Natural killer cell (primary cell): ENCODE data around the gene RALGPS1. TPM values are rescaled to one million over a fixed set of nuclear protein-coding genes. Genes with fewer than 3 reads are reported as not detected.

ENCODE experiments used
- ATAC-seq, 3 donors: fragments of 150-1000 bp in 2 of 3; fragments of 200-7000 bp in 1 of 3; cut with Tn5 transposase; 1 replicate in 1 of 3; 2 replicates in 2 of 3; pipeline ENCODE4 v1.10.0; 2021; ENCODE audit warnings: mild to moderate bottlenecking in 2 of 3, moderate library complexity in 2 of 3
- DNase-seq, 2 donors: peaks; one replicate each; pipeline versions ENCODE4 v3.0.0 to v3.0.0-alpha.2; 2013 to 2021; ENCODE audit warnings: mixed read lengths in 1 of 2
- H3K27ac ChIP-seq: one replicate; pipeline ENCODE4 v1.5.1; 2013; ENCODE audit warnings: mild to moderate bottlenecking, low read length
- H3K27me3 ChIP-seq: one replicate; pipeline ENCODE4 v1.6.1; 2013; ENCODE audit warnings: low read length; ENCODE audit not compliant: control insufficient read depth, insufficient read depth
- H3K36me3 ChIP-seq: one replicate; pipeline ENCODE4 v1.6.1; 2013; ENCODE audit warnings: low read length; ENCODE audit not compliant: control insufficient read depth, insufficient read depth
- H3K4me1 ChIP-seq: one replicate; pipeline ENCODE4 v1.6.1; 2013; ENCODE audit warnings: low read length; ENCODE audit not compliant: control insufficient read depth, insufficient read depth
- H3K4me3 ChIP-seq: one replicate; pipeline ENCODE4 v1.5.1; 2013; ENCODE audit warnings: low read length
- H3K9me3 ChIP-seq: one replicate; pipeline ENCODE4 v1.6.1; 2013; ENCODE audit warnings: low read length; ENCODE audit not compliant: control insufficient read depth, insufficient read depth
- H3K27ac Mint-ChIP-seq, 2 donors: one replicate each; pipeline ENCODE4 v1.8.0; 2022; ENCODE audit warnings: mild to moderate bottlenecking in 2 of 2, mixed read lengths in 2 of 2, moderate library complexity in 1 of 2
- H3K27me3 Mint-ChIP-seq, 2 donors: one replicate each; pipeline ENCODE4 v1.8.0; 2022; ENCODE audit warnings: low read depth in 2 of 2, mixed read lengths in 2 of 2
- H3K36me3 Mint-ChIP-seq: one replicate; pipeline ENCODE4 v1.8.0; 2022; ENCODE audit warnings: mixed read lengths
- H3K4me1 Mint-ChIP-seq, 2 donors: one replicate each; pipeline ENCODE4 v1.8.0; 2022; ENCODE audit warnings: mixed read lengths in 2 of 2
- H3K4me3 Mint-ChIP-seq: one replicate; pipeline ENCODE4 v1.8.0; 2022; ENCODE audit warnings: mild to moderate bottlenecking, moderate library complexity, mixed read lengths
- H3K9me3 Mint-ChIP-seq, 2 donors: one replicate each; pipeline ENCODE4 v1.8.0; 2022; ENCODE audit warnings: mixed read lengths in 2 of 2
- CTCF ChIP-seq: fragments of 200-600 bp; IDR thresholded peaks from one replicate; pipeline ENCODE4 v1.8.0; 2022; ENCODE audit warnings: antibody characterized with exemption
- WGBS: methylation state at CpG from one replicate; pipeline ENCODE4 v1.1.7; 2013; ENCODE audit warnings: missing lambda C conversion rate; ENCODE audit not compliant: insufficient coverage; 5-methylcytosine and 5-hydroxymethylcytosine counted together
- intact Hi-C: fragments of 100-400 bp; cut with micrococcal nuclease; formaldehyde crosslinking; loops from one replicate; pipeline ENCODE4 v1.14.2; 2022
- total RNA-seq, 4 donors: library from RNA; stranded (reverse); fragments of 120-200 nt in 1 of 4; gene quantifications; one replicate each; pipeline versions ENCODE4 v1.2.3 to v1.2.4, GENCODE V29; 2013 to 2022

Gene RALGPS1
- total RNA-seq, 3 donors from 2014 or later (not counting 1 experiment from before 2014, with no cell fraction given) = 11.9 to 21.2 (median 13.2) TPM

- Histone ChIP-seq H3K36me3 (no peaks in the 10 kb centered on the region), H3K4me3 (no peak overlapping the region), H3K9me3 (no peaks in the 10 kb centered on the region), H3K27ac (no peak overlapping the region), H3K4me1 (no peaks in the 10 kb centered on the region), H3K27me3 (no peaks in the 10 kb centered on the region)
- H3K27ac Mint-ChIP-seq = no peak overlapping the region
- TF ChIP-seq CTCF = no peak
- no peak for ATAC-seq
- no peaks in the 10 kb centered on the region for H3K27me3 Mint-ChIP-seq
- peaks cover 0 to 4% of the 10 kb centered on the region in 2 donors for H3K4me1 Mint-ChIP-seq
- intact Hi-C loops = no loop called here
- DNase-seq = no peak
- 92% methylated on average over 4 of the region's 4 CpGs for WGBS
- H3K9me3 Mint-ChIP-seq = no peaks in the 10 kb centered on the region
- H3K36me3 Mint-ChIP-seq = no peaks in the 10 kb centered on the region
- H3K4me3 Mint-ChIP-seq = no peak overlapping the region
Observed at GRCh38 chr9:127035948-127036347, 121.4 kb downstream of the RALGPS1 start.

- Mint-ChIP-seq H3K27me3 (no peaks in the 10 kb centered on the region), H3K36me3 (no peaks in the 10 kb centered on the region), H3K4me3 (no peak overlapping the region), H3K4me1 (peaks cover 0 to 4% of the 10 kb centered on the region in 2 donors), H3K9me3 (no peaks in the 10 kb centered on the region), H3K27ac (no peak overlapping the region)
- ATAC-seq = no peak
- H3K9me3 ChIP-seq = no peaks in the 10 kb centered on the region
- no peaks in the 10 kb centered on the region for H3K4me1 ChIP-seq
- WGBS = 100% methylated on average over 2 of the region's 2 CpGs
- TF ChIP-seq CTCF = no peak
- no peak overlapping the region for H3K27ac ChIP-seq
- intact Hi-C loops = no loop called here
- DNase-seq = no peak
- no peak overlapping the region for H3K4me3 ChIP-seq
- no peaks in the 10 kb centered on the region for H3K36me3 ChIP-seq
- H3K27me3 ChIP-seq = no peaks in the 10 kb centered on the region
Observed at GRCh38 chr9:127036437-127036836, 121.9 kb downstream of the RALGPS1 start.

GRCh38 chr9:127038531-127038930 lies 123.9 kb downstream of the RALGPS1 start:
- Mint-ChIP-seq H3K9me3 (no peaks in the 10 kb centered on the region), H3K4me1 (peaks cover 0 to 4% of the 10 kb centered on the region in 2 donors), H3K4me3 (no peak overlapping the region), H3K36me3 (no peaks in the 10 kb centered on the region), H3K27me3 (no peaks in the 10 kb centered on the region), H3K27ac (no peak overlapping the region)
- H3K36me3 ChIP-seq = no peaks in the 10 kb centered on the region
- H3K27ac ChIP-seq = no peak overlapping the region
- no peaks in the 10 kb centered on the region for H3K27me3 ChIP-seq
- ATAC-seq (no peak), DNase-seq (no peak)
- no peak for TF ChIP-seq CTCF
- H3K9me3 ChIP-seq = no peaks in the 10 kb centered on the region
- H3K4me1 ChIP-seq = no peaks in the 10 kb centered on the region
- intact Hi-C loops = no loop called here
- H3K4me3 ChIP-seq = no peak overlapping the region
- 94% methylated on average over 4 of the region's 5 CpGs for WGBS

- Histone ChIP-seq H3K4me1 (no peaks in the 10 kb centered on the region), H3K9me3 (no peaks in the 10 kb centered on the region), H3K4me3 (no peak overlapping the region), H3K27ac (no peak overlapping the region), H3K36me3 (no peaks in the 10 kb centered on the region), H3K27me3 (no peaks in the 10 kb centered on the region)
- ATAC-seq (no peak), DNase-seq (no peak)
- H3K27me3 Mint-ChIP-seq = no peaks in the 10 kb centered on the region
- 86% methylated on average over 2 of the region's 2 CpGs for WGBS
- intact Hi-C loops = no loop called here
- H3K27ac Mint-ChIP-seq = no peak overlapping the region
- no peaks in the 10 kb centered on the region for H3K36me3 Mint-ChIP-seq
- peaks cover 0 to 4% of the 10 kb centered on the region in 2 donors for H3K4me1 Mint-ChIP-seq
- no peaks in the 10 kb centered on the region for H3K9me3 Mint-ChIP-seq
- no peak overlapping the region for H3K4me3 Mint-ChIP-seq
- no peak for TF ChIP-seq CTCF
Observed at GRCh38 chr9:127039492-127039891, 124.9 kb downstream of the RALGPS1 start.
